Femur (tissue), 1 donor: ENCODE data around the gene ALG12.

Experiments
- DNase-seq: peaks from one replicate; pipeline ENCODE4 v3.0.0-alpha.2; 2017

The ALG12 gene

DNA sequence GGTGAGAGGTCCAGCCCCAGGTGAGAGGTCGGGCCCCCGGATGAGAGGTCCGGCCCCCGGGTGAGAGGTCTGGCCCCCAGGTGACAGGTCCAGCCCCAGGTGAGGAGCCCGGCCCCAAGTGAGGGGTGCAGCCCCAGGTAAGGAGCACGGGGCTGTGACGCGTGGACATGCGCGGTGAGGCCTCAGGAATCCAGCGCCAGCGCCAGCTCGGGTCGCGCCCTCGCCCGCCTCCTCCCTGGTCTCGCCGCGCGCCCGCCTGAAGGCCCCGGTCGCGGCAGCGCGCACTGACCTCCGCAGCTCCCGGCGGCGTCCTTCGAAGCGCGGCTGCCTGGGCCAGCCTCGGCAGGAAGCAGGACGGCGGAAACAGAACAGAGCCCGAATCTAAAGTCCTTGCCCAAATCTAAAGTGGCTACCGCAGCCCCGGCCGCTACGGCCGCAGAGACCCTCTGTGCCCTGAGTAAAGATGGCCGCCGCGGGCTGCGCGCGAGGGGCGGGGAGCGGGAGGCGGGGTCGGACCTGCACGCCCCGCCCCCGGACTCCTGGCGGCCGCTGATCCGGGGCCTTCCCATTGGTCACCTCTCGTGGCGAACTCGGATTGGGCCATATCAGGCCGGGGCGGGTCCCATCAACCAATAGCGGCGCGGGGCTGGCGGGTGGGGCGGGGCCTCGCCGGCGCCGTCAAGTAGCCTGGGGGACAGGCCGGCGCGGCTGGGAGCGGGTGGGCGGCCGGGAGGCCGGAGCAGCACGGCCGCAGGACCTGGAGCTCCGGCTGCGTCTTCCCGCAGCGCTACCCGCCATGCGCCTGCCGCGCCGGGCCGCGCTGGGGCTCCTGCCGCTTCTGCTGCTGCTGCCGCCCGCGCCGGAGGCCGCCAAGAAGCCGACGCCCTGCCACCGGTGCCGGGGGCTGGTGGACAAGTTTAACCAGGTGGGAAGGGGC, at the start of gene ALG12, which contains the start of gene CRELD2:
ALG12 (minus strand) TSS at position 465 of the 937 bp plus-strand sequence. CDS start 4,673 bp downstream, outside the sequence.
CRELD2 (plus strand) TSS at position 661 of the 937 bp plus-strand sequence; CDS start at position 797, 136 bp downstream.
- peak; percentile 98 for DNase-seq

GRCh38 chr22:49967706-49968208, 49.5 kb upstream of the ALG12 start:
- peak; percentile 59 for DNase-seq

GRCh38 chr22:49966774-49967705, 48.8 kb upstream of the ALG12 start:
- DNase-seq = peak; percentile 68

DNA sequence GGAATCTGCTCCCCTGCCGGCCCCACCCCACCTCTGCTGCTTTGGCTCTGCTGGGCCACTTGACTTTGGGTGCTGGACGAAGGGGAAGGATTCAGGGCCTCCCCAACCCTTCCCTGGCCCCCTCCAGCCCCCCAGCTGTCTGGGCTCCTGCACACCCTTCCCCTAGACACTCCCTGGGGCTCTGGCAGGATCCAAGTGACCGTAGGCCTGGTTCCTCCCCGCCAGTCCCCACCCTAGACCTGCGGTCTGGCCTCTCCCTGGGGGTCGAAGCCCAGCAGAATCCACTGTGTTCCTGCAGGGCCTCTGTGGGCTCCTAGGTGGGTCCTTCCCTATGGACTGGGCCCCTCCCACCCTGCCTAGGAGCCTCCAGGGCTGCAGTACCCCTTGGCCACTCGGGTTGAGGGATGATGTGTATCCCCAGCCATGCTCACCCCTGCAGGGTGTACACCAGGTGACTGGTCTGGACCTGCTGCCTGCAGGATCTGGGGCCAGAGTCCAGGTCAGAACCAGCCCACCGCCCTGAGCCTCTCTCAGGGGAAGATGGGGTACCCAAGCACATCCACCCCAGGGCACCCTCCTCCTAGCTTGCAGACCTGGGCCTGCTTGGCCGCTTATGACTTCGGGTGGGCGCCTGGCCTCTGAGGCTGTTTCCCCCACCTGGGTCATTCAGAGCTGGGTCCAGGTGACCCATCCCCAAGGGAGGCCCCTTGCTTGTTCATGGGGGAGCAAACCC, 48.0 kb upstream of the ALG12 start:
- peak; percentile 19 for DNase-seq

GRCh38 chr22:49965091-49966040, 47.1 kb upstream of the ALG12 start:
- DNase-seq = peak; percentile 16

DNA sequence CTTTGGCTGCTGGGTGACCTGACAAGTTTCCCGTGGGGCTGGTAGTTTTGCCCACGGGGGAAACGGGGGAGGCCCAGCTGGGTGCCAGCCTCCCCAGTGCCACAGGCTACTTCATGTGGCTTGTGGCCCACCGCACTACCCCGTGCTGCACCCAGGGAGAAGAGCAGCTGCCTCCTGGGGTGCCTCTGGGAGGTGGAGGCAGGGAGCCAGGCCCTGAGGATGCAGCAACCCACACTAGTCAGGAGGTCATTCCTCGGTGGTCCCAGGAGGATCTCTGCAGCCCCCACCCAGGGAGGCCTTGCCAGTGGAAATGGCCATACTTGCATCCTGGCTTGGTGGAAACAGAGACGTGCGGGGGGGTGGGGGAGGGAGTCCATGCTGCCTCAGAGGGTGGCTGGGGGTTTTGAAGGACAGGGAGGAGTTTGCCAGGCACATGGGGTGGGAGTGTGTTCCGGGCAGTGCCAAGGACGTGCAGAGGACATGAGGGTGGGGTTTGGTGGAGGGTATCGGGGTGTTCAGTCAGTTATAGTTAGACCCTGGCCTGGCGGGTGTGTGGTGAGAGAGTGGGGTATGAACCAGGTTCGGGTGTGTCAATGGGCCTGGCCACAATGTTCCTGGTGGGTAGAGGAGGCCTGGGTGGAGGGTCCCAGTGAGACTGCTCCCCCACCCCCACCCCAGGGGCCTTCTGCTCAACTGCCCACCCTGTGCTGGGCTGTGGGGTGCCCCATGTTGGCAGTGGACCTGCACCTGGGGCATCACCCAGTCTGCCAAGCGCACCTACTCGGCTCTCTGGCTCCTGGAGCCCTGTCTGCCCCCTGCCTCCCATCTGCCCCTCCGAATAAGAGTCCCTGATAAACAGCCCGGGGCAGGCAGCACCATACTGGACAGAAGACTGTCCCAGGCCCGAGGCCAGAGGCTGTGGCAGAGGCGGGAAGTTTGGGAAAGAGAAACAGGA, 46.2 kb upstream of the ALG12 start:
- peak; percentile 18 for DNase-seq

DNA sequence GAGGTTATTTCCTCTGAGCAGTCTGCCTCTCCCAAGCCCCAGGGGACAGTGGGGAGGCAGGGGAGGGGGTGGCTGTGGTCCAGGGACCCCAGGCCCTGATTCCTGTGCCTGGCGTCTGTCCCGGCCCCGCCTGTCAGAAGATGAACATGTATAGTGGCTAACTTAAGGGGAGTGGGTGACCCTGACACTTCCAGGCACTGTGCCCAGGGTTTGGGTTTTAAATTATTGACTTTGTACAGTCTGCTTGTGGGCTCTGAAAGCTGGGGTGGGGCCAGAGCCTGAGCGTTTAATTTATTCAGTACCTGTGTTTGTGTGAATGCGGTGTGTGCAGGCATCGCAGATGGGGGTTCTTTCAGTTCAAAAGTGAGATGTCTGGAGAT, 45.4 kb upstream of the ALG12 start:
- no peak for DNase-seq

DNA sequence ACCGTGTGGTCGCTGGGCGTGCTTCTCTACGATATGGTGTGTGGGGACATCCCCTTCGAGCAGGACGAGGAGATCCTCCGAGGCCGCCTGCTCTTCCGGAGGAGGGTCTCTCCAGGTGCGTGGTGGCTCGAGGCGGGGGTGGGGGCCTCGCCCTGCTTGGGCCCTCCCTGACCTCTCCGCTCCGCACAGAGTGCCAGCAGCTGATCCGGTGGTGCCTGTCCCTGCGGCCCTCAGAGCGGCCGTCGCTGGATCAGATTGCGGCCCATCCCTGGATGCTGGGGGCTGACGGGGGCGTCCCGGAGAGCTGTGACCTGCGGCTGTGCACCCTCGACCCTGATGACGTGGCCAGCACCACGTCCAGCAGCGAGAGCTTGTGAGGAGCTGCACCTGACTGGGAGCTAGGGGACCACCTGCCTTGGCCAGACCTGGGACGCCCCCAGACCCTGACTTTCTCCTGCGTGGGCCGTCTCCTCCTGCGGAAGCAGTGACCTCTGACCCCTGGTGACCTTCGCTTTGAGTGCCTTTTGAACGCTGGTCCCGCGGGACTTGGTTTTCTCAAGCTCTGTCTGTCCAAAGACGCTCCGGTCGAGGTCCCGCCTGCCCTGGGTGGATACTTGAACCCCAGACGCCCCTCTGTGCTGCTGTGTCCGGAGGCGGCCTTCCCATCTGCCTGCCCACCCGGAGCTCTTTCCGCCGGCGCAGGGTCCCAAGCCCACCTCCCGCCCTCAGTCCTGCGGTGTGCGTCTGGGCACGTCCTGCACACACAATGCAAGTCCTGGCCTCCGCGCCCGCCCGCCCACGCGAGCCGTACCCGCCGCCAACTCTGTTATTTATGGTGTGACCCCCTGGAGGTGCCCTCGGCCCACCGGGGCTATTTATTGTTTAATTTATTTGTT, 44.8 kb upstream of the ALG12 start:
- DNase-seq = peak; percentile 45

GRCh38 chr22:49962012-49962750, 43.9 kb upstream of the ALG12 start:
- peak; percentile 90 for DNase-seq

DNA sequence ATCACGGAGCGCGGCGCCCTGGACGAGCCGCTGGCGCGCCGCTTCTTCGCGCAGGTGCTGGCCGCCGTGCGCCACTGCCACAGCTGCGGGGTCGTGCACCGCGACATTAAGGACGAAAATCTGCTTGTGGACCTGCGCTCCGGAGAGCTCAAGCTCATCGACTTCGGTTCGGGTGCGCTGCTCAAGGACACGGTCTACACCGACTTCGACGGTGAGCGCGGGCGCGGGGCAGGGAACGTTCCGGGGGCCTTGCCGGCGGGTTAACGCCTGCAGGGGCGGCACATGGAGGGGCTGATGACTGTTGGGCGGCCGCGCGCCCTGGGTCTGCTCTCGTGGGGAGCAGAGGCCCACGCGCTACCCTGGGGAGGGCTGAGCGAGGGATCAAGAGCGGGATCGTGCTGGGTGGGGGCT, 43.4 kb upstream of the ALG12 start:
- peak; percentile 49 for DNase-seq

DNA sequence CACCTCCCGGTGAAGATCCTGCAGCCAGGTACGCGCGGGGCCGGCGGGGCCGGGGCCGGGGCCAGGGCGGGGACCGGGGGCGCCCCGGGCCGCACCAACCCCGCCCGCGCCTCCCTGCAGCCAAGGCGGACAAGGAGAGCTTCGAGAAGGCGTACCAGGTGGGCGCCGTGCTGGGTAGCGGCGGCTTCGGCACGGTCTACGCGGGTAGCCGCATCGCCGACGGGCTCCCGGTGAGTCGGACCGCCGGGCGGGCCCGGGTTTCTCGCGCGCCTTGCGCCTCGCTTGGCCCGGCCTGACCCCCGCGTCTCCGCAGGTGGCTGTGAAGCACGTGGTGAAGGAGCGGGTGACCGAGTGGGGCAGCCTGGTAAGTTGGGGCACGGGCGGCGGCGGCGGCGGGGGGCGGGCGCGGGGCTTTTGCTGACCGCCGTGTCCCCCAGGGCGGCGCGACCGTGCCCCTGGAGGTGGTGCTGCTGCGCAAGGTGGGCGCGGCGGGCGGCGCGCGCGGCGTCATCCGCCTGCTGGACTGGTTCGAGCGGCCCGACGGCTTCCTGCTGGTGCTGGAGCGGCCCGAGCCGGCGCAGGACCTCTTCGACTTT, 42.9 kb upstream of the ALG12 start:
- peak; percentile 52 for DNase-seq

DNA sequence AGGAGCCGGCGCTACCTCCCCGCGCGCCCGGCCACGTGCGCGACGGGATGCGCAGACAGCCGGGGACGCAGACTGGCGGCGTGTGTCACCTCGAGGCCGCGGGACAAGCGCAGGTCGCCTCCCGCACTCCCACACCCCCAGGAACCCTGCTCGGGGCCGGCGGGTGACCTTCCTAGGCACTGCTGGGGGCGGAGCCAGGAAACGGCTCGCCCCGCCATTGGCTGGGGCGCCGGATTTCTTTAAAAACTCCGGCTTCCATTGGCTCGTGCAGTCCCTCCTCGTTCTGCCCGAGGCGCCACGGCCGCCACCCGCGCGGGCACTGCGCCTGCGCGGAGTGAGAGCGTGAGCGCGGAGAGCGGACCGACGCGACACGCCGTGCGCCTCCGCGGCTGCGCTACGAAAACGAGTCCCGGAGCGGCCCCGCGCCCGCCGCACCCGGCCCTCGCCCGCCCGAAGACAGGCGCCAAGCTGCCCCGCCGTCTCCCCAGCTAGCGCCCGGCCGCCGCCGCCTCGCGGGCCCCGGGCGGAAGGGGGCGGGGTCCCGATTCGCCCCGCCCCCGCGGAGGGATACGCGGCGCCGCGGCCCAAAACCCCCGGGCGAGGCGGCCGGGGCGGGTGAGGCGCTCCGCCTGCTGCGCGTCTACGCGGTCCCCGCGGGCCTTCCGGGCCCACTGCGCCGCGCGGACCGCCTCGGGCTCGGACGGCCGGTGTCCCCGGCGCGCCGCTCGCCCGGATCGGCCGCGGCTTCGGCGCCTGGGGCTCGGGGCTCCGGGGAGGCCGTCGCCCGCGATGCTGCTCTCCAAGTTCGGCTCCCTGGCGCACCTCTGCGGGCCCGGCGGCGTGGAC, 42.1 kb upstream of the ALG12 start, which contains the start of gene PIM3:
PIM3 (plus strand) TSS at position 614 of the 846 bp plus-strand sequence; CDS start at position 790, 176 bp downstream.
- peak; percentile 95 for DNase-seq

GRCh38 chr22:49959782-49960158, 41.5 kb upstream of the ALG12 start:
- DNase-seq = no peak

DNA sequence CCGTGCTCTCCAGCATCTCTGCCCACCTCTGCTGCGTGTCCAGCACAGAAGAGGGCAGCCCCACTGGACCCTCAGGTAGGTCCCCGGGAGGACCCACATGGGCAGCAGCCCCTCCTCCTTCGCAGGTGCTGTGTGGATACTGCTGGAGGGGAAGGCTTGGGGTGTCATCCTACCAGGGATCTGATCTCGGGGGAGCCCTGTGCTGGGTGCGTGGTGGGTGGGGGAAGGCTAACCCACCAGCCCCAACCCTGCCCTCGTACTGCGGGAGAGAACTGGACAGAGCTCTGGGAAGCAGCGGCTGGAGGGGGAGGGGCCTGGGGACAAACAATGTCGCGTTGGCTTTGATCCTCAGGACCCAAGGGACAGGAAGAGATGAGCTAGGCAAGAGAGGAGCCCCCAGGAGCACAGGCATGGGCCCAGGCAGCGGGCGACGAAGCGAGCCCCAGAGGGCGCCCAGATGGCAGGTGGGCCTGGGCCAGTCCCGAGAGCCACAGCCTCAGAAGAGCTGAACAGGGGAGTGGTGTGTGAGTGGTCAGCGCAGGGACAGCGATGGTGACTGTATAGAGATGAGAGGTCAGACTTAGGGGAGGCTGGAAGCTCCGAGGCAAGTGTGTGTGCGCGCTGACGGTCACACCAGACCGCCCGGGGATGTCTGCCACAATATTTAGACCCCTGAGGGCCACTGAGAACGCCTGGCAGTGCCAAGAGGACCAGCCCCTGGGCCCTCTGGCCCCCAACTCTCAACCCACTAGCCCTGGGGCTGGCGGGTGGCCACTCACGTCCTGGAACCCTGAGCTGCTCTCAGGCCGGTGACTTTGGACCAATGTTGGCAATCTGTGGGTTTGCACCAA, 40.9 kb upstream of the ALG12 start:
- DNase-seq = peak; percentile 36

GRCh38 chr22:49958366-49958921, 40.2 kb upstream of the ALG12 start:
- DNase-seq = peak; percentile 16
